Measurements from ENCODE around the gene POLE3.
"Not testable (repeated sequence)": the region's sequence is repeated elsewhere in the genome, so short reads cannot be mapped to it uniquely, and the experiment has no call there.

The POLE3 gene

GRCh38 chr9:113401027-113401792 lies 9.3 kb downstream of the POLE3 start, which contains the start of gene ALAD:
Gene ALAD (minus strand): TSS chr9:113401284. CDS start chr9:113393559, 7,725 bp downstream.
- peak; percentile 99 for DNase-seq

DNA sequence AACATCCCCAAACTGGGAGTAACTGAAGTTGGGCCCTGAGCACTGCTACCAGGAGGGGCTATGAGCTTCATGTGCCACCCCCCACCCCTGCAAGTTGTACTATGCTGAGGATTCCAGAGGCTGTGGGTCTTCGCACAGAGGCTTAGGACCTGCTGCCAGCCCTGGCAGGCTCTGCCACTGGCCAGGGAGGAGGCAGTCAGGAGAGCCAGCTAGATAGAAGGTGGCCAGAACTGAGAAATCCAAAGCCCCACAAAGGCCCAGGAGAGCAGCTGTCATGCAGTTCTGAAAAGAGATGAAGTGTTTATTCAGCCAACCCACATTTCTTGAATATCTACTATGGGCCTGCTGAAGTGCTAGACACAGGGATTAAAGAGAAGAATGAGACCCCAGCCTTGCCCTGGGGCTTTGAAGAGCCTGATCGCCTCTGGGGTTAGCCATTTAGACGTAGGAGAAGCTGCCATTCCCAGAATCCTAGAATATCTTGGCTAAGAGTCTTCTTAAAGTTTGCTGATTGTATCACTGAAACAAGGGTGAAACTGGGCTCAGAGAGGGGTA lies 10.8 kb downstream of the POLE3 start:
- no peak for DNase-seq

- DNase-seq, result no peak
These were observed 11.7 kb downstream of the POLE3 start for GRCh38 chr9:113398796-113399195.

- DNase-seq, result no peak
These were observed 13.3 kb downstream of the POLE3 start for GRCh38 chr9:113397203-113397631.

- no peak for DNase-seq
These were observed 15.2 kb downstream of the POLE3 start for GRCh38 chr9:113395000-113395861.

- no peak for DNase-seq
These were observed 17.2 kb downstream of the POLE3 start for GRCh38 chr9:113393281-113393680.

DNA sequence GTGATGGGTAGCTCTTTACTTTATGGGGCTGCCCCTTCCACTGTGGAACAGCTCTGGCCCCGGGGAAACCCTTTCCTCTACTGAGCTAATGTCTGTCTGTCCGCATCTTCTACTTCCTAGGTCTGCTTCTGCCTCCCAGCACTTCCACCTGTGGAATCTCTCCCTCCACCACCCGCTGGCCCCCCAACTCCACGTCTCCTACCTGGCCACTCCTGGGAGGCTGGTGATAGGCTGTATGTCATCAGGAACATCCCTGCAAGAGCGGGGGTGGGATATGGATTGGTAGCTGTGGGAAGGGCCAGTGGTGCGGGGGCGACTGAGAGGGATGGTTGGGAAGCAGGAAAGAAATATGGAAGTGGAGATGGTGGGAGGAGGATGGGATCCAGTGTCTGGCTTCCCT lies 18.6 kb downstream of the POLE3 start:
- DNase-seq, result no peak

DNA sequence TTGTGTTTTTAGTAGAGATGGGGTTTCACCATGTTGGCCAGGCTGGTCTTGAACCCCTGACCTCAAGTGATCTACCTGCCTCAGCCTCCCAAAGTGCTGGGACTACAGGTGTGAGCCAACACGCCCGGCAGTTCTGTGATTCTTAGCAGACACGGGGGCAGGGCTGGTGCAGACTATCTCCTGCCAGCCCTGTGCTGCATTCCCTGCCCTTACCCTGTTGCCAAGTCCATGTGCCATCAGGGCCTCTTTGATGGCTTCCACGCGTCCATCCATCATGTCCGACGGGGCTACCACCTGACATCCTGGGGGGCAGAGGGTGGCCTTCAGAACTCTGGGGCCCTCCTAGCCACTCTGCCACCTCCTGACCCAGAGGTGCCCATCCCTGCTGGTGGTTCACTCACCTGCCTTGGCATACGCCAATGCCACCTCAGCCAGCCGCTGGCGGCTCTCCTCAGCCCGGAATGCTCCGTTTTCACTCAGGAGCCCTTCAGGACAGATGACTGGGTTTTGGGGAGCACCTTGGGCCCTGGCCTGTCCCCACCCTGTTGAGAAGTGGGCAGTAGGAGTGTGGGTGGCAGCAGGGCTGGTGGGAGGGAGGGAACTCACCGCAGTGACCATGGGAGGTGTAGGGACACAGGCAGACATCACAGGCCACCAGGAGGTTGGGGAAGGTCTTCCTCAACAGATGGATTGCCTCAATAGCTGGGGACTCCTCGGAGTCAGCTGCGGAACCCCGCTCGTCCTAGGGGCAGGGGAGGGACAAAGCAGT lies 20.1 kb downstream of the POLE3 start:
- no peak for DNase-seq

- DNase-seq, result no peak
These were observed 21.0 kb downstream of the POLE3 start for GRCh38 chr9:113389451-113389850.

- no peak for DNase-seq
These were observed 21.6 kb downstream of the POLE3 start for GRCh38 chr9:113388833-113389232.

- no peak for DNase-seq
These were observed 22.8 kb downstream of the POLE3 start for GRCh38 chr9:113387560-113388230.

GRCh38 chr9:113386571-113387393 lies 23.7 kb downstream of the POLE3 start:
- no peak for DNase-seq

- DNase-seq, result no peak
These were observed 28.5 kb downstream of the POLE3 start for GRCh38 chr9:113381909-113382411.

- not testable (repeated sequence) for DNase-seq
These were observed 29.0 kb downstream of the POLE3 start for GRCh38 chr9:113381441-113381840.

- no peak for DNase-seq
These were observed 29.6 kb downstream of the POLE3 start for GRCh38 chr9:113380869-113381378.

- DNase-seq, result not testable (repeated sequence)
These were observed 30.7 kb downstream of the POLE3 start for GRCh38 chr9:113379829-113380210.

DNA sequence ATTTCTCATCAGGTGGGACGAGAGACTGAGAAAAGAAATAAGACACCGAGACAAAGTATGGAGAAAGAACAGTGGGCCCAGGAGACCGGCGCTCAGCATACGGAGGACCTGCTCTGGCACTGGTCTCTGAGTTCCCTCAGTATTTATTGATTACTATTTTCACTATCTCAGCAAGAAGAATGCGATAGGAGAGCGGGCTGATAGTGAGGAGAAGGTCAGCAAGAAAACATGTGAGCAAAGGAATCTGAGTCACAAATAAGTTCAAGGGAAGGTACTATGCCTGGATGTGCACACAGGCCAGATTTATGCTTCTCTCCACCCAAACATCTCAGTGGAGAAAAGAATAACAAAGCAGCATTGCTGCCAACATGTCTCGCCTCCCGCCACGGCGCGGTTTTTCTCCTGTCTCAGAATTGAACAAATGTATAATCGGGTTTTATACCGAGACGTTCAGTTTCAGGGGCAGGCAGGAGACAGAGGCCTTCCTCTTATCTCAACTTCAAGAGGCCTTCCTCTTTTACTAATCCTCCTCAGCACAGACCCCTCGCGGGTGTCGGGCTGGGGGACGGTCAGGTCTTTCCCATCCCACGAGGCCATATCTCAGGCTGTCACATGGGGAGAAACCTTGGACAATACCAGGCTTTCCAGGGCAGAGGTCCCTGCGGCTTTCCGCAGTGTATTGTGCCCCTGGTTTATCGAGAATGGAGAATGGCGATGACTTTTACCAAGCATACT lies 31.2 kb downstream of the POLE3 start:
- DNase-seq, result not testable (repeated sequence)

DNA sequence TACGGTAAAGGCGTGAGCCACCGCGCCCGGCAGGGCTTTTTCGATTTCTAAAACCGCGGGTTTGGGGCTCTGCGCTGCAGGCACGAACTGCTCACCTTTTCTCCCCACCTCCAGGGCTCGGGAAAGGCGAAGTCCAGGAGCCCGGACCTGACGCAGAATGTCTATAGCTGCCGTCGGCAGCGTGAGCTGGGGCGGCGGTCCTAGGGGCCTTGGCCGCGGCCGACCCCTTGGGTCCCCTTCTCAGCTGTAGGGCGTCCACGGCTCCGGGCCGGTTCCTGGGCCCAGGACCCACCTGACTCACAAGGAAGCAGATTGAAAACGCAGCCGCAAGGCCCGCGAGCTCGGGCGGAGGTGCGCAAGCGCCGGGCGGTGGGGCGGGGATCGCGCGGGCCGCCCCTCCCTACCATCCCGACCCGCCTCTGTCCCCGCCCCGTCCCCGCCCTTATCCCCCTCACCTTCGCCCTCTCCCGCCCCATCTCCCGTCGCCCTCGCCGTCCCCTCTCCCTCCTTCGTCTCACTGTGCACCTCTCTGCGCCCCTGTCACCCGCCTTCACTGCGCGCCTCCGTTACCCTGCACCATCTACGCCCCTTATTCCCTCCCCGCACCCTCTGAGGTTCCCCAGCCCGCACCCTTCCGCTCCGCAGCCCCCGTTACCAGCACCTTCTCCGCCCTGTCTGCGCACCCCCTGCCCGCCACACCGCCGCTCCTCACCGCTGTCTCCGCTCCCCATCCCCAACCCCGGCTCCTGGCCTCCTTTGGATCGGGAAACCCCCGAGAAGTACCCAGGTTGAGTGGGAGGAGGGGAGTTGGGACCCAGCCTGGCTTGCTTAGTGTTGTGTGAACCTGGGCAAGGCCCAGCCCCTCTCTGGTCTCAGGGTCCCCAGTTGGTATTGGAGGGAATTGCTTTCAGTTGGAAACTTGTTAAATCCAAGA lies 33.6 kb downstream of the POLE3 start, which contains the start of gene HDHD3:
TSS of gene HDHD3 (minus strand) at position 353 of the 934 bp plus-strand sequence. CDS start 2,632 bp downstream, outside the sequence.
- DNase-seq, result peak; percentile 85
